Measurements from ENCODE around the gene FLOT1.

Gene FLOT1

DNA sequence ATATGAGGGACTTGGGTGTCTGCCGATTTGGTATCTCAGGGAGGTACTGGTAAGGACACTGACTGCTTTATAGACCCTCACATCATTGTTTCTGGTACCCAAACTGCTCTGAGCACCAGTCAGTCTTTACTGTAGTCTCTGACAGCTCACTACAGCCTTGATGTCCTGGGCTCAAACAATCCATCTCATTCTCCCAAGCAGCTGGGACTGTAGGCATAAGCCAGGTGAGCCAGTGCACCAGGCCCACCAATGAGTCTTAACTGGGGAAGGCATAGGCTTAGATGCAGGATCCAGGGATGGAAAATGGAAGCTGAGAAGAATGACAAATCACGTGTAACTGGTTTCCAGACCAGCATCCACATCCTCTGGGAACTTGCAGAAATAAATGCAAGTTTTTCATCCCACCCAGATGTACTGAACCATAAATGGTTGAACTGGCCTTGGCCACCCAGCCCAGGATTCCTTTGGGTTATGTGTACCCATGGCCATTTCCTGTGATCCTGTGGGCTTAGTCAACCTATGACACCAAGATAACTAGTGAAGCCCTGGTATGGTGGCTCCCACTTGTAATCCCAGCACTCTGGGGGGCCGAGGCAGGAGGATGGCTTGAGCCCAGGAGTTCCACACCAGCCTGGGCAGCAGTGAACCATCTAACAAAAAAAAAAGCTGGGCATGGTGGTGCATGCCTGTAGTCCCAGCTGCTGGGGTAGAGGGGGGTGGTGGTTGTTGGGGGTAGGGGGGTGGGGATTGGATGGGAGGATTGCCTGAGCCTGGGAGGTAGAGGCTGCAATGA lies 16.6 kb downstream of the FLOT1 start (continued):
- TF ChIP-seq, protein P1, sequence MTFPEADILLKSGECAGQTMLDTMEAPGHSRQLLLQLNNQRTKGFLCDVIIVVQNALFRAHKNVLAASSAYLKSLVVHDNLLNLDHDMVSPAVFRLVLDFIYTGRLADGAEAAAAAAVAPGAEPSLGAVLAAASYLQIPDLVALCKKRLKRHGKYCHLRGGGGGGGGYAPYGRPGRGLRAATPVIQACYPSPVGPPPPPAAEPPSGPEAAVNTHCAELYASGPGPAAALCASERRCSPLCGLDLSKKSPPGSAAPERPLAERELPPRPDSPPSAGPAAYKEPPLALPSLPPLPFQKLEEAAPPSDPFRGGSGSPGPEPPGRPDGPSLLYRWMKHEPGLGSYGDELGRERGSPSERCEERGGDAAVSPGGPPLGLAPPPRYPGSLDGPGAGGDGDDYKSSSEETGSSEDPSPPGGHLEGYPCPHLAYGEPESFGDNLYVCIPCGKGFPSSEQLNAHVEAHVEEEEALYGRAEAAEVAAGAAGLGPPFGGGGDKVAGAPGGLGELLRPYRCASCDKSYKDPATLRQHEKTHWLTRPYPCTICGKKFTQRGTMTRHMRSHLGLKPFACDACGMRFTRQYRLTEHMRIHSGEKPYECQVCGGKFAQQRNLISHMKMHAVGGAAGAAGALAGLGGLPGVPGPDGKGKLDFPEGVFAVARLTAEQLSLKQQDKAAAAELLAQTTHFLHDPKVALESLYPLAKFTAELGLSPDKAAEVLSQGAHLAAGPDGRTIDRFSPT (tag by site-specific recombination; IDR thresholded peaks at IDR 0.05), result no peak
- TF ChIP-seq ZNF10 (tag by site-specific recombination; IDR thresholded peaks at IDR 0.05) (peak; percentile 26; the same call in 1 of the 2 replicates), RBAK (tag by site-specific recombination; IDR thresholded peaks at IDR 0.05) (no peak), ZNF37A (tag by site-specific recombination; IDR thresholded peaks at IDR 0.05) (no peak), SCRT1 (tag by site-specific recombination; IDR thresholded peaks at IDR 0.05; ENCODE audit: borderline replicate concordance) (no peak), EGR2 (tag by site-specific recombination; IDR thresholded peaks at IDR 0.05; ENCODE audit: low read depth) (no peak), ZBTB21 (tag by site-specific recombination; IDR thresholded peaks at IDR 0.05) (no peak), ZIC2 (tag by site-specific recombination; IDR thresholded peaks at IDR 0.05) (no peak), ZNF629 (tag by site-specific recombination; IDR thresholded peaks at IDR 0.05) (no peak), ZNF510 (tag by site-specific recombination; IDR thresholded peaks at IDR 0.05; ENCODE audit: insufficient replicate concordance) (no peak), ZNF248 (tag by site-specific recombination; IDR thresholded peaks at IDR 0.05) (no peak), ZNF366 (tag by site-specific recombination; conservative IDR thresholded peaks at IDR 0.05) (no peak), ZNF23 (tag by site-specific recombination; IDR thresholded peaks at IDR 0.05; ENCODE audit: borderline replicate concordance) (no peak)
- TF ChIP-seq, protein P2, sequence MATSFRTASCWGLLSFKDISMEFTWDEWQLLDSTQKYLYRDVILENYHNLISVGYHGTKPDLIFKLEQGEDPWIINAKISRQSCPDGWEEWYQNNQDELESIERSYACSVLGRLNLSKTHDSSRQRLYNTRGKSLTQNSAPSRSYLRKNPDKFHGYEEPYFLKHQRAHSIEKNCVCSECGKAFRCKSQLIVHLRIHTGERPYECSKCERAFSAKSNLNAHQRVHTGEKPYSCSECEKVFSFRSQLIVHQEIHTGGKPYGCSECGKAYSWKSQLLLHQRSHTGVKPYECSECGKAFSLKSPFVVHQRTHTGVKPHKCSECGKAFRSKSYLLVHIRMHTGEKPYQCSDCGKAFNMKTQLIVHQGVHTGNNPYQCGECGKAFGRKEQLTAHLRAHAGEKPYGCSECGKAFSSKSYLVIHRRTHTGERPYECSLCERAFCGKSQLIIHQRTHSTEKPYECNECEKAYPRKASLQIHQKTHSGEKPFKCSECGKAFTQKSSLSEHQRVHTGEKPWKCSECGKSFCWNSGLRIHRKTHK (tag by site-specific recombination; IDR thresholded peaks at IDR 0.05), result no peak
- TF ChIP-seq, protein P3, sequence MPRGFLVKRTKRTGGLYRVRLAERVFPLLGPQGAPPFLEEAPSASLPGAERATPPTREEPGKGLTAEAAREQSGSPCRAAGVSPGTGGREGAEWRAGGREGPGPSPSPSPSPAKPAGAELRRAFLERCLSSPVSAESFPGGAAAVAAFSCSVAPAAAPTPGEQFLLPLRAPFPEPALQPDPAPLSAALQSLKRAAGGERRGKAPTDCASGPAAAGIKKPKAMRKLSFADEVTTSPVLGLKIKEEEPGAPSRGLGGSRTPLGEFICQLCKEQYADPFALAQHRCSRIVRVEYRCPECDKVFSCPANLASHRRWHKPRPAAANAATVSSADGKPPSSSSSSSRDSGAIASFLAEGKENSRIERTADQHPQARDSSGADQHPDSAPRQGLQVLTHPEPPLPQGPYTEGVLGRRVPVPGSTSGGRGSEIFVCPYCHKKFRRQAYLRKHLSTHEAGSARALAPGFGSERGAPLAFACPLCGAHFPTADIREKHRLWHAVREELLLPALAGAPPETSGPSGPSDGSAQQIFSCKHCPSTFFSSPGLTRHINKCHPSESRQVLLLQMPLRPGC (tag by site-specific recombination; IDR thresholded peaks at IDR 0.05), result 0 out of 2 replicates have a peak, but pooled peaks have one; percentile 20
- TF ChIP-seq, protein P4, sequence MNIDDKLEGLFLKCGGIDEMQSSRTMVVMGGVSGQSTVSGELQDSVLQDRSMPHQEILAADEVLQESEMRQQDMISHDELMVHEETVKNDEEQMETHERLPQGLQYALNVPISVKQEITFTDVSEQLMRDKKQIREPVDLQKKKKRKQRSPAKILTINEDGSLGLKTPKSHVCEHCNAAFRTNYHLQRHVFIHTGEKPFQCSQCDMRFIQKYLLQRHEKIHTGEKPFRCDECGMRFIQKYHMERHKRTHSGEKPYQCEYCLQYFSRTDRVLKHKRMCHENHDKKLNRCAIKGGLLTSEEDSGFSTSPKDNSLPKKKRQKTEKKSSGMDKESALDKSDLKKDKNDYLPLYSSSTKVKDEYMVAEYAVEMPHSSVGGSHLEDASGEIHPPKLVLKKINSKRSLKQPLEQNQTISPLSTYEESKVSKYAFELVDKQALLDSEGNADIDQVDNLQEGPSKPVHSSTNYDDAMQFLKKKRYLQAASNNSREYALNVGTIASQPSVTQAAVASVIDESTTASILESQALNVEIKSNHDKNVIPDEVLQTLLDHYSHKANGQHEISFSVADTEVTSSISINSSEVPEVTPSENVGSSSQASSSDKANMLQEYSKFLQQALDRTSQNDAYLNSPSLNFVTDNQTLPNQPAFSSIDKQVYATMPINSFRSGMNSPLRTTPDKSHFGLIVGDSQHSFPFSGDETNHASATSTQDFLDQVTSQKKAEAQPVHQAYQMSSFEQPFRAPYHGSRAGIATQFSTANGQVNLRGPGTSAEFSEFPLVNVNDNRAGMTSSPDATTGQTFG (tag by site-specific recombination; IDR thresholded peaks at IDR 0.05; ENCODE audit: borderline replicate concordance), result no peak
- TF ChIP-seq, protein P5, sequence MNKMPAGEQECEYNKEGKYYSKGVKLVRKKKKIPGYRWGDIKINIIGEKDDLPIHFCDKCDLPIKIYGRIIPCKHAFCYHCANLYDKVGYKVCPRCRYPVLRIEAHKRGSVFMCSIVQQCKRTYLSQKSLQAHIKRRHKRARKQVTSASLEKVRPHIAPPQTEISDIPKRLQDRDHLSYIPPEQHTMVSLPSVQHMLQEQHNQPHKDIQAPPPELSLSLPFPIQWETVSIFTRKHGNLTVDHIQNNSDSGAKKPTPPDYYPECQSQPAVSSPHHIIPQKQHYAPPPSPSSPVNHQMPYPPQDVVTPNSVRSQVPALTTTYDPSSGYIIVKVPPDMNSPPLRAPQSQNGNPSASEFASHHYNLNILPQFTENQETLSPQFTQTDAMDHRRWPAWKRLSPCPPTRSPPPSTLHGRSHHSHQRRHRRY (tag by site-specific recombination; IDR thresholded peaks at IDR 0.05), result no peak
- TF ChIP-seq, protein P6, sequence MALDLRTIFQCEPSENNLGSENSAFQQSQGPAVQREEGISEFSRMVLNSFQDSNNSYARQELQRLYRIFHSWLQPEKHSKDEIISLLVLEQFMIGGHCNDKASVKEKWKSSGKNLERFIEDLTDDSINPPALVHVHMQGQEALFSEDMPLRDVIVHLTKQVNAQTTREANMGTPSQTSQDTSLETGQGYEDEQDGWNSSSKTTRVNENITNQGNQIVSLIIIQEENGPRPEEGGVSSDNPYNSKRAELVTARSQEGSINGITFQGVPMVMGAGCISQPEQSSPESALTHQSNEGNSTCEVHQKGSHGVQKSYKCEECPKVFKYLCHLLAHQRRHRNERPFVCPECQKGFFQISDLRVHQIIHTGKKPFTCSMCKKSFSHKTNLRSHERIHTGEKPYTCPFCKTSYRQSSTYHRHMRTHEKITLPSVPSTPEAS (tag by site-specific recombination; IDR thresholded peaks at IDR 0.05), result 0 out of 2 replicates have a peak, but pooled peaks have one; percentile 5
- TF ChIP-seq, protein P7, sequence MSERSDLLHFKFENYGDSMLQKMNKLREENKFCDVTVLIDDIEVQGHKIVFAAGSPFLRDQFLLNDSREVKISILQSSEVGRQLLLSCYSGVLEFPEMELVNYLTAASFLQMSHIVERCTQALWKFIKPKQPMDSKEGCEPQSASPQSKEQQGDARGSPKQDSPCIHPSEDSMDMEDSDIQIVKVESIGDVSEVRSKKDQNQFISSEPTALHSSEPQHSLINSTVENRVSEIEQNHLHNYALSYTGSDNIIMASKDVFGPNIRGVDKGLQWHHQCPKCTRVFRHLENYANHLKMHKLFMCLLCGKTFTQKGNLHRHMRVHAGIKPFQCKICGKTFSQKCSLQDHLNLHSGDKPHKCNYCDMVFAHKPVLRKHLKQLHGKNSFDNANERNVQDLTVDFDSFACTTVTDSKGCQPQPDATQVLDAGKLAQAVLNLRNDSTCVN (tag by site-specific recombination; optimal IDR thresholded peaks at IDR 0.05), result no peak
- TF ChIP-seq, protein P8, sequence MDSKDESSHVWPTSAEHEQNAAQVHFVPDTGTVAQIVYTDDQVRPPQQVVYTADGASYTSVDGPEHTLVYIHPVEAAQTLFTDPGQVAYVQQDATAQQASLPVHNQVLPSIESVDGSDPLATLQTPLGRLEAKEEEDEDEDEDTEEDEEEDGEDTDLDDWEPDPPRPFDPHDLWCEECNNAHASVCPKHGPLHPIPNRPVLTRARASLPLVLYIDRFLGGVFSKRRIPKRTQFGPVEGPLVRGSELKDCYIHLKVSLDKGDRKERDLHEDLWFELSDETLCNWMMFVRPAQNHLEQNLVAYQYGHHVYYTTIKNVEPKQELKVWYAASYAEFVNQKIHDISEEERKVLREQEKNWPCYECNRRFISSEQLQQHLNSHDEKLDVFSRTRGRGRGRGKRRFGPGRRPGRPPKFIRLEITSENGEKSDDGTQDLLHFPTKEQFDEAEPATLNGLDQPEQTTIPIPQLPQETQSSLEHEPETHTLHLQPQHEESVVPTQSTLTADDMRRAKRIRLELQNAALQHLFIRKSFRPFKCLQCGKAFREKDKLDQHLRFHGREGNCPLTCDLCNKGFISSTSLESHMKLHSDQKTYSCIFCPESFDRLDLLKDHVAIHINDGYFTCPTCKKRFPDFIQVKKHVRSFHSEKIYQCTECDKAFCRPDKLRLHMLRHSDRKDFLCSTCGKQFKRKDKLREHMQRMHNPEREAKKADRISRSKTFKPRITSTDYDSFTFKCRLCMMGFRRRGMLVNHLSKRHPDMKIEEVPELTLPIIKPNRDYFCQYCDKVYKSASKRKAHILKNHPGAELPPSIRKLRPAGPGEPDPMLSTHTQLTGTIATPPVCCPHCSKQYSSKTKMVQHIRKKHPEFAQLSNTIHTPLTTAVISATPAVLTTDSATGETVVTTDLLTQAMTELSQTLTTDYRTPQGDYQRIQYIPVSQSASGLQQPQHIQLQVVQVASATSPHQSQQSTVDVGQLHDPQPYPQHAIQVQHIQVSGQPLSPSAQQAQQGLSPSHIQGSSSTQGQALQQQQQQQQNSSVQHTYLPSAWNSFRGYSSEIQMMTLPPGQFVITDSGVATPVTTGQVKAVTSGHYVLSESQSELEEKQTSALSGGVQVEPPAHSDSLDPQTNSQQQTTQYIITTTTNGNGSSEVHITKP (tag by site-specific recombination; IDR thresholded peaks at IDR 0.05), result no peak
- TF ChIP-seq, protein P9, sequence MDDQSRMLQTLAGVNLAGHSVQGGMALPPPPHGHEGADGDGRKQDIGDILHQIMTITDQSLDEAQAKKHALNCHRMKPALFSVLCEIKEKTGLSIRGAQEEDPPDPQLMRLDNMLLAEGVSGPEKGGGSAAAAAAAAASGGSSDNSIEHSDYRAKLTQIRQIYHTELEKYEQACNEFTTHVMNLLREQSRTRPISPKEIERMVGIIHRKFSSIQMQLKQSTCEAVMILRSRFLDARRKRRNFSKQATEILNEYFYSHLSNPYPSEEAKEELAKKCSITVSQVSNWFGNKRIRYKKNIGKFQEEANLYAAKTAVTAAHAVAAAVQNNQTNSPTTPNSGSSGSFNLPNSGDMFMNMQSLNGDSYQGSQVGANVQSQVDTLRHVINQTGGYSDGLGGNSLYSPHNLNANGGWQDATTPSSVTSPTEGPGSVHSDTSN (CRISPR knock-in tag; IDR thresholded peaks at IDR 0.05), result no peak
